K562 (cell line): ENCODE measurements around the gene ZNF181. TPM values are rescaled to one million over a fixed set of nuclear protein-coding genes. Genes with fewer than 3 reads are reported as not detected.
A peak's percentile ranks its signal among the peaks of the same experiment; 100 is the strongest.

Experiments used
- ATF1 ChIP-seq, 2 experiments: fragments of 450-650 bp in 1 of 2; IDR thresholded peaks; 2 replicates each; pipeline ENCODE4 v1.6.1; 2016; ENCODE audit warnings: missing compliant biosample characterization in 1 of 2, missing genetic modification characterization in 1 of 2
- CBFA2T2 ChIP-seq: fragments of 450-650 bp; conservative IDR thresholded peaks from 2 replicates; pipeline ENCODE4 v1.6.1; 2017; ENCODE audit warnings: mild to moderate bottlenecking
- GTF2F1 ChIP-seq: IDR thresholded peaks from 2 replicates; pipeline ENCODE4 v1.6.1; 2011; ENCODE audit warnings: low read depth, low read length, improper control_type of control experiment
- ID3 ChIP-seq, 2 experiments: fragments of 250-450 bp in 1 of 2; fragments of 450-650 bp in 1 of 2; sonication (Bioruptor Pico) in 1 of 2; IDR thresholded peaks; 2 replicates each; pipeline versions ENCODE4 v1.6.1 to v1.8.0; 2016 to 2021; ENCODE audit warnings: mild to moderate bottlenecking in 2 of 2, moderate library complexity in 2 of 2, missing compliant biosample characterization in 1 of 2, missing genetic modification characterization in 1 of 2
- KAT7 ChIP-seq: sonication (generic); formaldehyde crosslinking; IDR thresholded peaks from 2 replicates; pipeline ENCODE4 v1.8.0; 2022; ENCODE audit warnings: missing genetic modification reagents, mild to moderate bottlenecking, borderline replicate concordance
- KDM5B ChIP-seq: fragments of 200-600 bp; sonication (generic); IDR thresholded peaks from 2 replicates; pipeline ENCODE4 v1.6.1; 2012; ENCODE audit warnings: low read depth, mild to moderate bottlenecking, moderate library complexity, low read length, control low read depth, inconsistent platforms; ENCODE audit not compliant: insufficient replicate concordance
- MAFG ChIP-seq: fragments of 450-650 bp; conservative IDR thresholded peaks from 2 replicates; pipeline ENCODE4 v1.6.1; 2016; ENCODE audit warnings: missing genetic modification characterization, missing compliant biosample characterization
- MAFK ChIP-seq: IDR thresholded peaks from 2 replicates; pipeline ENCODE4 v1.6.1; 2011; ENCODE audit warnings: low read length, improper control_type of control experiment
- MEIS2 ChIP-seq: fragments of 450-650 bp; IDR thresholded peaks from 2 replicates; pipeline ENCODE4 v1.6.1; 2014; ENCODE audit warnings: mild to moderate bottlenecking; ENCODE audit not compliant: partially characterized antibody
- MTA1 ChIP-seq: fragments of 450-650 bp; IDR thresholded peaks from 2 replicates; pipeline ENCODE4 v1.6.1; 2017; ENCODE audit warnings: borderline replicate concordance
- NBN ChIP-seq: fragments of 450-650 bp; IDR thresholded peaks from 2 replicates; pipeline ENCODE4 v1.6.1; 2016; ENCODE audit warnings: low read depth, mild to moderate bottlenecking
- NKRF ChIP-seq: fragments of 450-650 bp; IDR thresholded peaks from 2 replicates; pipeline ENCODE4 v1.6.1; 2016; ENCODE audit warnings: borderline replicate concordance
- SMARCE1 ChIP-seq: fragments of 450-650 bp; IDR thresholded peaks from 2 replicates; pipeline ENCODE4 v1.7.1; 2016; ENCODE audit warnings: mild to moderate bottlenecking
- TBL1XR1 ChIP-seq, 2 experiments: IDR thresholded peaks; 2 replicates each; pipeline ENCODE4 v1.6.1; 2012; ENCODE audit warnings: improper control_type of control experiment in 2 of 2, low read length in 2 of 2, mild to moderate bottlenecking in 1 of 2
- TCF15 ChIP-seq: fragments of 250-450 bp; sonication (Bioruptor Pico); IDR thresholded peaks from 2 replicates; pipeline ENCODE4 v1.8.0; 2022; ENCODE audit warnings: moderate library complexity, mild to moderate bottlenecking, inconsistent platforms
- TEAD2 ChIP-seq: fragments of 450-650 bp; IDR thresholded peaks from 2 replicates; pipeline ENCODE4 v1.6.1; 2016; ENCODE audit warnings: missing genetic modification characterization, control low read depth, missing compliant biosample characterization
- YY1 ChIP-seq, 3 experiments: IDR thresholded peaks; 2 replicates each; pipeline ENCODE4 v1.6.1; 2011; ENCODE audit warnings: low read length in 2 of 3, mild to moderate bottlenecking in 2 of 3, moderate library complexity in 2 of 3, borderline replicate concordance in 1 of 3, control low read depth in 1 of 3, low read depth in 1 of 3; ENCODE audit not compliant: insufficient read depth in 3 of 3, insufficient replicate concordance in 2 of 3, control insufficient read depth in 1 of 3, insufficient read length in 1 of 3; ENCODE audit errors: extremely low read depth in 1 of 3
- ZNF445 ChIP-seq: fragments of 250-450 bp; sonication (Bioruptor Pico); IDR thresholded peaks from 2 replicates; pipeline ENCODE4 v1.4.0; 2020; ENCODE audit warnings: low read depth, mild to moderate bottlenecking, moderate library complexity
- ZNF589 ChIP-seq: fragments of 200-800 bp; sonication (Bioruptor generic); IDR thresholded peaks from 2 replicates; pipeline ENCODE4 v1.6.1; 2016; ENCODE audit warnings: low read depth, missing genetic modification characterization, missing compliant biosample characterization
- ZNF766 ChIP-seq: fragments of 200-800 bp; sonication (Bioruptor generic); conservative IDR thresholded peaks from 2 replicates; pipeline ENCODE4 v1.6.1; 2016; ENCODE audit warnings: missing genetic modification characterization, missing compliant biosample characterization
- ZZZ3 ChIP-seq: fragments of 450-650 bp; IDR thresholded peaks from 2 replicates; pipeline ENCODE4 v1.6.1; 2016; ENCODE audit warnings: antibody characterized with exemption, mild to moderate bottlenecking, moderate library complexity
- polyA plus RNA-seq, 8 experiments: library from polyadenylated mRNA; depleted of rRNA in 4 of 8; stranded (reverse) in 5 of 8; unstranded in 3 of 8; fragments of >200 nt; fragmentation: Nextera tagmentation in 2 of 8; fragmentation: Illumina TruSeq in 1 of 8; extraction: Ambion mirVana in 2 of 8; extraction: Trizol in 1 of 8; gene quantifications; 2 replicates each; pipeline versions ENCODE4 v1.2.1 to v1.2.3, GENCODE V29; 2011 to 2014; ENCODE audit warnings: inconsistent platforms in 1 of 8, missing spikeins in 1 of 8
- total RNA-seq, 7 experiments: library from RNA; depleted of rRNA in 6 of 7; stranded (reverse); fragments of >200 nt in 6 of 7; fragmentation: Illumina TruSeq in 2 of 7; extraction: Trizol in 2 of 7; gene quantifications; 2 replicates each; pipeline versions ENCODE4 v1.2.1 to v1.2.3, GENCODE V29; 2011 to 2021; ENCODE audit warnings: low replicate concordance in 1 of 7
- TF ChIP-seq, protein P1 (sequence below): fragments of 450-650 bp; formaldehyde crosslinking; IDR thresholded peaks from 2 replicates; pipeline ENCODE4 v1.4.0; 2022; ENCODE audit warnings: missing genetic modification characterization
- TF ChIP-seq, protein P2 (sequence below): sonication (generic); formaldehyde crosslinking; IDR thresholded peaks from 2 replicates; pipeline ENCODE4 v1.5.0; 2020; ENCODE audit warnings: missing genetic modification reagents

The ZNF181 gene
- total and polyA plus RNA-seq, 9 of the 15 experiments (the other 6 are each of a cell fraction or from before 2014, with no cell fraction given) = 4.3 to 20.3 (median 12.1) TPM

DNA sequence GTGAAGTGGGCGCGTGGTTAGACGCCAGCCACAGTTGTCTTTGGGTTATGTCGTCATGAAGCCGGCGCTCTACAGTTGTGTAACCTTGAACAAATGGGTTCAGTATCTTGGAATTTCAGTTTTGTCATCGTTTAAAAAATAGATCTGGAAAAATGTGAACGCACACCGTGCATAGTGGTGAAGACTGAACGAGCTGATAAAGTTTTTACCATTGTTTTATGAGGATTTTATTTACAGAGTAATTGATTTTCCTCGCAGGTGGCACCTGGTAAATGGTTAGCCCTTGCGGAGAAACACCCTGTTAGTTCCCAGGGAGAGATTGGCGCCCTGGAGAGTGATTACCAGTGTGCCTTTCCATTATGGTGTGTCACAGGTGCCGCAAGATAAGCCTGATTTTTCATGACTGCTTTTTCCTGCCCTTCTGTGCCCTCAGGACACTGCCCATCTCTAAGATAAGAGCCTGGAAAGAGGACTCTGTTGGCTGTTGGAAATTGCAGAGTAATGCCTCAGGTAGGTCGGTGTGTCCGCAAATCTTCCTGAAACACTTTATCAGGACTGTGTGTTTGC, 577 bp downstream of the ZNF181 start (continued):
- no peak for TF ChIP-seq MAFG (tag)
- TF ChIP-seq MEIS2 = no peak
- 0 out of 2 replicates have a peak, but pooled peaks have one; percentile 68 for TF ChIP-seq KAT7
- no peak for TF ChIP-seq GTF2F1
- TF ChIP-seq, protein P1, sequence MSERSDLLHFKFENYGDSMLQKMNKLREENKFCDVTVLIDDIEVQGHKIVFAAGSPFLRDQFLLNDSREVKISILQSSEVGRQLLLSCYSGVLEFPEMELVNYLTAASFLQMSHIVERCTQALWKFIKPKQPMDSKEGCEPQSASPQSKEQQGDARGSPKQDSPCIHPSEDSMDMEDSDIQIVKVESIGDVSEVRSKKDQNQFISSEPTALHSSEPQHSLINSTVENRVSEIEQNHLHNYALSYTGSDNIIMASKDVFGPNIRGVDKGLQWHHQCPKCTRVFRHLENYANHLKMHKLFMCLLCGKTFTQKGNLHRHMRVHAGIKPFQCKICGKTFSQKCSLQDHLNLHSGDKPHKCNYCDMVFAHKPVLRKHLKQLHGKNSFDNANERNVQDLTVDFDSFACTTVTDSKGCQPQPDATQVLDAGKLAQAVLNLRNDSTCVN (CRISPR knock-in tag) = no peak
- TF ChIP-seq ZNF589 (CRISPR knock-in tag) = no peak
- peak; percentile 6; the same call in 1 of the 2 replicates for TF ChIP-seq NKRF
- TF ChIP-seq KDM5B = peak; percentile 11
- no peak for TF ChIP-seq YY1 (IDR thresholded peaks at IDR 0.05; ENCODE audit: borderline replicate concordance in 1 of 3, control insufficient read depth in 1 of 3, extremely low read depth in 1 of 3, insufficient read depth in 3 of 3, insufficient read length in 1 of 3, insufficient replicate concordance in 2 of 3, low read depth in 1 of 3, low read length in 2 of 3)
- no peak for TF ChIP-seq TCF15 (CRISPR knock-in tag)
- no peak for TF ChIP-seq TEAD2 (tag)
- no peak for TF ChIP-seq MAFK
- TF ChIP-seq ZNF766 (CRISPR knock-in tag) = 0 out of 2 replicates have a peak, but pooled peaks have one; percentile 9
- TF ChIP-seq, protein P2, sequence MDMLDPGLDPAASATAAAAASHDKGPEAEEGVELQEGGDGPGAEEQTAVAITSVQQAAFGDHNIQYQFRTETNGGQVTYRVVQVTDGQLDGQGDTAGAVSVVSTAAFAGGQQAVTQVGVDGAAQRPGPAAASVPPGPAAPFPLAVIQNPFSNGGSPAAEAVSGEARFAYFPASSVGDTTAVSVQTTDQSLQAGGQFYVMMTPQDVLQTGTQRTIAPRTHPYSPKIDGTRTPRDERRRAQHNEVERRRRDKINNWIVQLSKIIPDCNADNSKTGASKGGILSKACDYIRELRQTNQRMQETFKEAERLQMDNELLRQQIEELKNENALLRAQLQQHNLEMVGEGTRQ = peak; percentile 11; the same call in 1 of the 2 replicates
- TF ChIP-seq ZZZ3 = no peak
- TF ChIP-seq MTA1 = peak; percentile 99; the same call in 1 of the 2 replicates
- peak; percentile 89; the same call in 1 of the 2 replicates for TF ChIP-seq NBN
- TF ChIP-seq SMARCE1 = no peak
- TF ChIP-seq ID3 (CRISPR knock-in tag; IDR thresholded peaks at IDR 0.05) = no peak
- TF ChIP-seq ID3 (tag; IDR thresholded peaks at IDR 0.05) = 0 out of 2 replicates have a peak, but pooled peaks have one; percentile 5
- peak; percentile 52 for TF ChIP-seq CBFA2T2
- TF ChIP-seq TBL1XR1 (IDR thresholded peaks at IDR 0.05; ENCODE audit: low read length in 2 of 2) = peak in 1 of 2 experiments; percentile 96; a peak in 2 of 4 replicates
- peak; percentile 94 for TF ChIP-seq ATF1 (CRISPR knock-in tag; IDR thresholded peaks at IDR 0.05)
- no peak; the same call in 1 of the 2 replicates for TF ChIP-seq ATF1 (tag; IDR thresholded peaks at IDR 0.05)
- no peak for TF ChIP-seq ZNF445 (CRISPR knock-in tag)
